Left cardiac atrium (tissue), 4 donors: ENCODE results near the gene RASA3. TPM values are rescaled to one million over a fixed set of nuclear protein-coding genes. Genes with fewer than 3 reads are reported as not detected.
"Not testable (repeated sequence)": the region's sequence is repeated elsewhere in the genome, so short reads cannot be mapped to it uniquely, and the experiment has no call there.

ENCODE experiments used
- ATAC-seq, 2 donors: fragments of 200-7000 bp; cut with Tn5 transposase; one replicate each; pipeline ENCODE4 v1.9.1; 2020; ENCODE audit warnings: mild to moderate bottlenecking in 2 of 2, moderate library complexity in 2 of 2
- DNase-seq: peaks from one replicate; pipeline ENCODE4 v3.0.0-alpha.2; 2020
- intact Hi-C, 2 donors: fragments of 100-400 bp; cut with DNase I; formaldehyde crosslinking; loops; one replicate each; pipeline versions ENCODE4 v1.14.1 to v1.15.1; 2022 to 2023
- total RNA-seq, 2 donors: library from RNA; stranded (reverse); fragmentation: NEBNext Ultra II Directional; extraction: Animal tissue kit (Norgen Biotek cat#: 25700); gene quantifications; one replicate each; pipeline ENCODE4 v1.2.1, GENCODE V29; 2021
- donor health status: DM: no; HTN: yes; CAD: no.
- donor health status: DM: no; HTN: yes; CAD: no; lungs with severe emphysema.
- donor health status: DM: yes; HTN: yes; CAD: no.
- donor health status: Dilated cardiomyopathy.

Gene RASA3
- total RNA-seq, 2 donors from 2014 or later: 19.9 to 20.1 TPM

- intact Hi-C loops: no loop called here
- no peak for ATAC-seq
- DNase-seq: no peak
These were observed 12.8 kb upstream of the RASA3 start for GRCh38 chr13:114145256-114145655.

DNA sequence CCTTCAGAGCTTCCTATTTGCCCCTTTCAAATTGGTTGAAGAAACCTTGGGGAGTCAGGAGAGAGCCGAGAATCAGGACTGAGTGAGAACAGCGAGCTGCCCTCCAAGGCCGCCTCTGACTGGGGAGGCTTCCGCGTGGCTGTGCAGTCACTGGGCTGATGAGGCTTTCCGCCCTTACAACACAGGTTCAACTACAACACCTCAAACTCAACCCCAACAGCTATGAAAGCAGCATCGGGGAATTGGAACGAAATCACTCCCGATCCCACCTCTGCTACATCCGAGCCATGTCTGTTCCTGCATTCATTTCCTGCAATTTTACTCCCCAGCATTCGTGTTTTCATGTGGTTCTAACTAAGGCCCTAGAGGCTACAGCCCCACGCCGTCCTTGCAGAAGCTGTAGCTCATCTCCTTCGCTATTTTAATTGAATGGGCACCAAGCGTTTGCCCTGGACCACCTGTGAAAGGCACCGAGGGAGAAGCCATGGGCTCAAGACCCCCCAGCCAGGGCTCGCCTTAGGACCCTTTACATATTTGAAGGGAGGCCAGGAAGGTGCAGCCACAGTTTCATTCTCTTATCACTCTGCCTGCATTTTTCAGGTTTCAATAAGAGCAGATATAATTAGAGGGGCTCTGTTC lies 12.3 kb upstream of the RASA3 start:
- ATAC-seq (no peak), DNase-seq (no peak)
- intact Hi-C loops: no loop called here

DNA sequence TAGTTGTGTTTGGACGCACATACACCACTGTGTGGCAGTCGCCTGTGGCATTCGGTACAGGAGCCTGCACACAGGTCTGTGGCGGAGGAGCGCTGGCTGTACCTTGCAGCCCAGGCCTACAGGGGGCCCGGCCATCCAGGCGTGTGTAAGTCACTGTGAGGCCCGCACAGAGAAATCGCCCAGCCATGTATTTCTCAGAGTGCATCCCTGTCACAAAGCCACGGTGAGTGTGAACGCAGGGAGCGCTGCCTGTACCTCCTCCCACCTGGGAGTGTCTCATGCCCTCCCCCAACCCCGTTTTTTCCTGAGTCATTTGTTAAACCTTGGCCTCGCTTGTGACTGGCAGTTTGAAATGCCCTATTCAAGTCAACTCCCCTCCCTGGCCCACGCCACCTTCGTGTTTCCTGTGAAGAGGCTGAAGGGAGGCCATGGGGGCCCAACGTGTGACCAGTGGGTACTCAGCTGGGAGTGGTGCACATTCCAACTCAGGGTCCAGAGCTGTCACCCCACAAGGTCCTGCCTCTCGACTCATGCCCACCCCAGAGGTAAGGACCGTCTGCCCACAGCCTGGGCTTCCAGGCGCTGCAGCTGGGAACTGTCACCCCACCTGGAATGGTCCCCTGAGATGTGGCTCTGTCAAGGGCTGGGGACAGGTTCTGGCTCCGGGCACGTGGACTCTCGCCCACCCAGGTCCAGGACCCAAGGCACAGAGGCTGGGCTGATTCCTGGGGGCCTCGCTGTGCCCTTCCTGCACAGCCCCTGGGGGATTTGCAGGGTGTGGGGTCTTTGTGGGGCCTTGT lies 11.6 kb upstream of the RASA3 start:
- DNase-seq: no peak
- intact Hi-C loops: no loop called here
- peak in 1 of 2 donors; percentile 25 for ATAC-seq

GRCh38 chr13:114142640-114143490 lies 10.4 kb upstream of the RASA3 start:
- DNase-seq (no peak), ATAC-seq (peak; percentile 58 to 67)
- intact Hi-C loops: no loop called here

DNA sequence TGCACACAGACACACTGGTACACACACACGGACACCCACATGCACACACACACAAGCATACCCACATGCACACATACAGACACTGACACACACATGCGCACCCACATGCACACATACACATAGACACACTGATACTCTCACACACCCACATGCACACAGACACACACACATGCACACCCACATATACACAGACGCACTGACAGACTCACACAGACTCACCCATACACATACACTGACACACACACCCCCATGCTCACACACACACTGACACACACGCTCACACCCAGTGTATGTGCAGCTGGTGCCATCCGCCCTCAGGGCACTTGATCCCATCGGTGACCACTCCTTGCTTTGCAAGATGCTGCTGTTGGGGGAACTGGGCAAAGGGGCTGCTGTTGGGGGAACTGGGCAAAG lies 9.7 kb upstream of the RASA3 start:
- ATAC-seq (no peak), DNase-seq (peak; percentile 7)
- intact Hi-C loops: no loop called here

- intact Hi-C loops: no loop called here
- DNase-seq (peak; percentile 6), ATAC-seq (no peak)
These were observed 9.0 kb upstream of the RASA3 start for GRCh38 chr13:114141261-114141996.

DNA sequence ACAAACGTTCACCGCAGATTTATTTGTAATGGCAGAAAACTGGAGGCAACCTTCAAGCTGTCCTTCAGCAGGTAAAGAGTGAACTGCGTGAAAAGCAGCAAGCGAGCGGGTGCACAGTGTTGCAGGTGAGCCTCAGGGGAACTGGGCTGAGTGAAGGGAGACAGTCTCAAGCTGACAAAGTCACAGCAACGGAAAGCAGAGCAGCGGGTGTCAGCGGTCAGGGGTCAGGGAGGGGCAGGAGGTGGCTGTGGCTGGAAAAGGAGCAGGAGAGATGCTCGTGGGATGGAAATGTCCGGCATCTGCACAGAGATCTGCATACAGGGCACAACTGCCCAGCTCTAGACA lies 8.5 kb upstream of the RASA3 start:
- intact Hi-C loops: no loop called here
- DNase-seq (peak; percentile 12), ATAC-seq (no peak)

- peak; percentile 16 for DNase-seq
- ATAC-seq: no peak
These were observed 7.9 kb upstream of the RASA3 start for GRCh38 chr13:114140131-114140905.

DNA sequence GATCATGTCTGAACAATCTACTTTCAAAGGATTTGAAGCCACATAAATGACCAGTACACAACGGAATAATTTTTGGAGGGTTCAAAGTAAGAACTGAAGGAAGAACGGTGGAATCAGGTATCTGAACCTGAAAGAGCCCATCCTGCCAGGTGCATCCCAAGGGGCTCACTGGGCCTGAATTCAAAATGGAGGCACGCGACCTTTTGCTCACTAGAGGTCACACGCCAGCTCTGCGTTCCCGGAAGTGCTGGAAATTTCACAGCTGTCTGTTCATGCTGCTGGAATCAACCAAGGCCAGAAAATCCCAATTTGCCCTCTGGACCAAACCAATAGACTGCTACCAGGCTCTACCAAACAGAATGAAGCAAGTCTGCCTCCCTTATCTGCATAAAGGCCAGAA lies 4.2 kb upstream of the RASA3 start:
- DNase-seq (peak; percentile 17), ATAC-seq (no peak)
- intact Hi-C loops: no loop called here

More at GRCh38 chr13:114140131-114140905, 7.9 kb upstream of the RASA3 start:
- intact Hi-C loops: no loop called here

DNA sequence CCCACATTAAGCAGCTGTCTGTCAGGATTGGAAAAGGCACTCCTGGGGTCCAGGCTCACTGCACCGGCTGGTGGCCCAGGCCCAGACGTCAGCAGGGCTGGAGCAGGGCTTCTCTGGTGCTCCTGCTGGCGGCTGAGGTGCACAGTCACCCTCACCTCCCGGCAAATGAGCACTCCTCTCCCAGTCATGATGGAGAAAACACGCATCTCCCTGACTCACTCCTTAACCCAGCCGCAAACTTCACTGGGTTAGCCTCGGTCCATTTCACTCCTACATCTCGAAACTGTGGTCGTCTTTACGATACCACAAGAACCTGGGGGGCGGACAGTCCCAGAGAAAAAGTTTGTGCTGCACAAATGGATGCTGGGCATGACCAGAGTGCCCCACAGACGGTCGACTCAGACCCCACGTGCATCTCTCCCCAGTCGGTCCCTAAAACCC lies 3.3 kb upstream of the RASA3 start:
- intact Hi-C loops: no loop called here
- DNase-seq: peak; percentile 7
- ATAC-seq: no peak

- DNase-seq (peak; percentile 9), ATAC-seq (no peak)
- intact Hi-C loops: no loop called here
These were observed 2.7 kb upstream of the RASA3 start for GRCh38 chr13:114134944-114135610.

- intact Hi-C loops: no loop called here
- ATAC-seq: no peak
- DNase-seq: peak; percentile 10
These were observed 1.9 kb upstream of the RASA3 start for GRCh38 chr13:114134111-114134943.

DNA sequence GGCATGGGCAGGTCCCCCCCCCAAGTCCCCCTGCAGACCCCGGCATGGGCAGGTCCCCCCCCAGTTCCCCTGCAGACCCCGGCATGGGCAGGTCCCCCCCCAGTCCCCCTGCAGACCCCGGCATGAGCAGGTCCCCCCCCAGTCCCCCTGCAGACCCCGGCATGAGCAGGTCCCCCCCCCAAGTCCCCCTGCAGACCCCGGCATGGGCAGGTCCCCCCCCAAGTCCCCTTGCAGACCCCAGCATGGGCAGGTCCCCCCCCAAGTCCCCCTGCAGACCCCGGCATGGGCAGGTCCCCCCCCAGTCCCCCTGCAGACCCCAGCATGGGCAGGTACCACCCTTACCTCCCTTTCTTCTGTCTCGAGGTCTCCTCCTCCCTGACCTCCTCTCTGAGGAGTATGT lies 1.1 kb upstream of the RASA3 start:
- intact Hi-C loops, ATAC-seq, DNase-seq: not testable (repeated sequence)

- DNase-seq, intact Hi-C loops: not testable (repeated sequence)
These were observed 703 bp upstream of the RASA3 start for GRCh38 chr13:114133126-114133525.

DNA sequence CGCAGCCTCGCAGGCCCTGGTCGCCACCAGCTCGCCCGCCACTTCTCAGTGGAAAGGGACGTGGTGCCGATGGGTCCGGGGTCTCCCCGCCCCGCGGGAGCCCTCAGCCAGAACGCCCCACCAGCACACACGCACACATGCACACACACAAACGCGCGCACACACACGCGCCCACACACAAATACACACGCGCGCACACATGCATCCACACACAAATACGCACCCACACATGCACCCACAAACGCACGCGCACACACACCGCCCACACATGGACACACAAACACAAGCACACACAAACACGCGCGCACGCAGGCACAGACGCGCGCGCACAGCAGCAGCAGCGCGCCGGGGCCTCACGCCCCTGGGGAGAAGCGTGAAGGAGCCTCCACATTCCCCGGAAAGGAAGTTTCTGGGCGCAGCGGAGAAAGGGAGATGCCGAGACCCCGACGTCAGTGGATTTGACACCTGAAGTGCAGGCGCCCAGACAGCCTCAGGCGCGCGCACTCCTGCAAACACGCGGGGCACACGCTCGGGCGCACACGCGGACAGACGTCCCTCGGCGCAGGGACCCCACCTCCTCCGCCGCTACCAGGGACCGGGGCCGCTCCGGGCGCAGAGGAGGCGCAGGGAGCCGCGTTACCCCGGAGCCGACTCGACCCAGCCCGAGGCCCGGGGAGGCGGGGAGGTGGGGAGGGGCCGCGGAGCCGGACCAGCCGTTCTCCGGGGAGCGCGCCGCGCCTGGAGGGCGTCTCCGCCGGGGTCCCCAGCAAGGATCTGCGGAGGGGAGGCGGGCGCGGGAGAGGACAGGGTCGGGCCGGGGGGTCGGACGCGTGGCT lies 622 bp downstream of the RASA3 start:
- intact Hi-C loops: no loop called here
- ATAC-seq (peak; percentile 22 to 24), DNase-seq (no peak)

More at GRCh38 chr13:114133126-114133525, 703 bp upstream of the RASA3 start:
- not testable (repeated sequence) for ATAC-seq
